Measurements from ENCODE around the gene MAP4. TPM values are rescaled to one million over a fixed set of nuclear protein-coding genes. Genes with fewer than 3 reads are reported as not detected.

MAP4 gene
- total RNA-seq, 1 experiment from 2014 or later, result 27.6 TPM

- DNase-seq (ENCODE audit: low read depth), result no peak
- in situ Hi-C loops (cut with HindIII; ENCODE audit: low pct_unique_long_range_greater_than_20kb, low sequenced_read_pairs), result no loop called here
Measured at GRCh38 chr3:47885168-47885567, 131.0 kb downstream of the MAP4 start.

GRCh38 chr3:47884603-47885002, 131.6 kb downstream of the MAP4 start:
- in situ Hi-C loops (cut with HindIII; ENCODE audit: low pct_unique_long_range_greater_than_20kb, low sequenced_read_pairs), result no loop called here
- no peak for DNase-seq (ENCODE audit: low read depth)

- in situ Hi-C loops (cut with HindIII; ENCODE audit: low pct_unique_long_range_greater_than_20kb, low sequenced_read_pairs), result no loop called here
- no peak for DNase-seq (ENCODE audit: low read depth)
Measured at GRCh38 chr3:47882338-47882737, 133.9 kb downstream of the MAP4 start.

GRCh38 chr3:47877719-47878118, 138.5 kb downstream of the MAP4 start:
- no peak for DNase-seq (ENCODE audit: low read depth)
- in situ Hi-C loops (cut with HindIII; ENCODE audit: low pct_unique_long_range_greater_than_20kb, low sequenced_read_pairs), result no loop called here

- DNase-seq (ENCODE audit: low read depth), result no peak
- in situ Hi-C loops (cut with HindIII; ENCODE audit: low pct_unique_long_range_greater_than_20kb, low sequenced_read_pairs), result no loop called here
Measured at GRCh38 chr3:47877290-47877689, 138.9 kb downstream of the MAP4 start.

- DNase-seq (ENCODE audit: low read depth), result no peak
- in situ Hi-C loops (cut with HindIII; ENCODE audit: low pct_unique_long_range_greater_than_20kb, low sequenced_read_pairs), result no loop called here
Measured at GRCh38 chr3:47874913-47875312, 141.3 kb downstream of the MAP4 start.

GRCh38 chr3:47874438-47874837, 141.8 kb downstream of the MAP4 start:
- DNase-seq (ENCODE audit: low read depth), result no peak
- in situ Hi-C loops (cut with HindIII; ENCODE audit: low pct_unique_long_range_greater_than_20kb, low sequenced_read_pairs), result no loop called here

GRCh38 chr3:47872916-47873315, 143.3 kb downstream of the MAP4 start:
- in situ Hi-C loops (cut with HindIII; ENCODE audit: low pct_unique_long_range_greater_than_20kb, low sequenced_read_pairs), result no loop called here
- no peak for DNase-seq (ENCODE audit: low read depth)

GRCh38 chr3:47871389-47871788, 144.8 kb downstream of the MAP4 start:
- in situ Hi-C loops (cut with HindIII; ENCODE audit: low pct_unique_long_range_greater_than_20kb, low sequenced_read_pairs), result no loop called here
- DNase-seq (ENCODE audit: low read depth), result no peak

GRCh38 chr3:47870702-47871260, 145.4 kb downstream of the MAP4 start:
- no peak for DNase-seq (ENCODE audit: low read depth)
- in situ Hi-C loops (cut with HindIII; ENCODE audit: low pct_unique_long_range_greater_than_20kb, low sequenced_read_pairs), result no loop called here

GRCh38 chr3:47870156-47870555, 146.1 kb downstream of the MAP4 start:
- no peak for DNase-seq (ENCODE audit: low read depth)
- in situ Hi-C loops (cut with HindIII; ENCODE audit: low pct_unique_long_range_greater_than_20kb, low sequenced_read_pairs), result no loop called here

- no peak for DNase-seq (ENCODE audit: low read depth)
- in situ Hi-C loops (cut with HindIII; ENCODE audit: low pct_unique_long_range_greater_than_20kb, low sequenced_read_pairs), result no loop called here
Measured at GRCh38 chr3:47868306-47868705, 147.9 kb downstream of the MAP4 start.

- in situ Hi-C loops (cut with HindIII; ENCODE audit: low pct_unique_long_range_greater_than_20kb, low sequenced_read_pairs), result no loop called here
- DNase-seq (ENCODE audit: low read depth), result no peak
Measured at GRCh38 chr3:47867451-47868044, 148.7 kb downstream of the MAP4 start.

GRCh38 chr3:47865192-47865591, 151.0 kb downstream of the MAP4 start:
- in situ Hi-C loops (cut with HindIII; ENCODE audit: low pct_unique_long_range_greater_than_20kb, low sequenced_read_pairs), result no loop called here

GRCh38 chr3:47863391-47864128, 152.7 kb downstream of the MAP4 start:
- DNase-seq (ENCODE audit: low read depth), result no peak
- in situ Hi-C loops (cut with HindIII; ENCODE audit: low pct_unique_long_range_greater_than_20kb, low sequenced_read_pairs), result no loop called here

More at GRCh38 chr3:47865192-47865591, 151.0 kb downstream of the MAP4 start:
- no peak for DNase-seq (ENCODE audit: low read depth)

- no peak for DNase-seq (ENCODE audit: low read depth)
- in situ Hi-C loops (cut with HindIII; ENCODE audit: low pct_unique_long_range_greater_than_20kb, low sequenced_read_pairs), result no loop called here
Measured at GRCh38 chr3:47859956-47860605, 156.1 kb downstream of the MAP4 start.

GRCh38 chr3:47857151-47857550, 159.1 kb downstream of the MAP4 start:
- no peak for DNase-seq (ENCODE audit: low read depth)
- in situ Hi-C loops (cut with HindIII; ENCODE audit: low pct_unique_long_range_greater_than_20kb, low sequenced_read_pairs), result no loop called here

GRCh38 chr3:47856669-47857068, 159.5 kb downstream of the MAP4 start:
- in situ Hi-C loops (cut with HindIII; ENCODE audit: low pct_unique_long_range_greater_than_20kb, low sequenced_read_pairs), result no loop called here

More at GRCh38 chr3:47856669-47857068, 159.5 kb downstream of the MAP4 start:
- no peak for DNase-seq (ENCODE audit: low read depth)

Data from Caki2 (cell line).